Measurements from ENCODE around the gene ATG4A.

ATG4A gene

GRCh38 chrX:108064001-108064400 is 27.6 kb upstream of the ATG4A start:
- TF ChIP-seq CTCF (IDR thresholded peaks at IDR 0.05; ENCODE audit: insufficient read depth, low read depth, low read length, missing control alignments), result no peak
- no peak overlapping the region for H3K4me3 ChIP-seq (ENCODE audit: low read length)
- no peak for DNase-seq (ENCODE audit: low read depth)

- TF ChIP-seq CTCF (IDR thresholded peaks at IDR 0.05; ENCODE audit: insufficient read depth, low read depth, low read length, missing control alignments), result no peak
Observed at GRCh38 chrX:108064613-108065012, 27.0 kb upstream of the ATG4A start.

GRCh38 chrX:108068121-108068520 is 23.5 kb upstream of the ATG4A start:
- no peak overlapping the region for H3K4me3 ChIP-seq (ENCODE audit: low read length)
- TF ChIP-seq CTCF (IDR thresholded peaks at IDR 0.05; ENCODE audit: insufficient read depth, low read depth, low read length, missing control alignments), result no peak
- DNase-seq (ENCODE audit: low read depth), result peak; percentile 50

More at GRCh38 chrX:108064613-108065012, 27.0 kb upstream of the ATG4A start:
- H3K4me3 ChIP-seq (ENCODE audit: low read length), result no peak overlapping the region
- DNase-seq (ENCODE audit: low read depth), result no peak

GRCh38 chrX:108070891-108071290 is 20.7 kb upstream of the ATG4A start:
- peak; percentile 89 for DNase-seq (ENCODE audit: low read depth)
- no peak overlapping the region for H3K4me3 ChIP-seq (ENCODE audit: low read length)
- TF ChIP-seq CTCF (IDR thresholded peaks at IDR 0.05; ENCODE audit: insufficient read depth, low read depth, low read length, missing control alignments), result no peak

GRCh38 chrX:108071578-108071977 is 20.0 kb upstream of the ATG4A start:
- DNase-seq (ENCODE audit: low read depth), result peak; percentile 34
- H3K4me3 ChIP-seq (ENCODE audit: low read length), result no peak overlapping the region
- no peak for TF ChIP-seq CTCF (IDR thresholded peaks at IDR 0.05; ENCODE audit: insufficient read depth, low read depth, low read length, missing control alignments)

- no peak for DNase-seq (ENCODE audit: low read depth)
- no peak overlapping the region for H3K4me3 ChIP-seq (ENCODE audit: low read length)
- TF ChIP-seq CTCF (IDR thresholded peaks at IDR 0.05; ENCODE audit: insufficient read depth, low read depth, low read length, missing control alignments), result no peak
Observed at GRCh38 chrX:108072746-108073145, 18.8 kb upstream of the ATG4A start.

- no peak overlapping the region for H3K4me3 ChIP-seq (ENCODE audit: low read length)
- DNase-seq (ENCODE audit: low read depth), result no peak
- no peak for TF ChIP-seq CTCF (IDR thresholded peaks at IDR 0.05; ENCODE audit: insufficient read depth, low read depth, low read length, missing control alignments)
Observed at GRCh38 chrX:108081110-108081509, 10.5 kb upstream of the ATG4A start.

Measured in epithelial cell of esophagus (primary cell).